Activated naive CD4-positive, alpha-beta T cell treated with anti-CD3 and anti-CD28 coated beads, Interleukin-2, amount 50 U/mL, for 72 hours (primary cell): ENCODE measurements around the gene CREB3L4. TPM values are rescaled to one million over a fixed set of nuclear protein-coding genes. Genes with fewer than 3 reads are reported as not detected.
"Not testable (repeated sequence)": the region's sequence is repeated elsewhere in the genome, so short reads cannot be mapped to it uniquely, and the experiment has no call there.

Source experiments
- ATAC-seq, 2 donors: fragments of 150-1000 bp; cut with Tn5 transposase; 2 replicates each; pipeline ENCODE4 v1.10.0; 2021; ENCODE audit warnings: mild to moderate bottlenecking in 2 of 2, moderate library complexity in 2 of 2
- DNase-seq, 2 donors: peaks; one replicate each; pipeline ENCODE4 v3.0.0; 2021 to 2022; ENCODE audit warnings: low spot score in 2 of 2
- H3K27ac Mint-ChIP-seq, 2 donors: one replicate each; pipeline ENCODE4 v1.8.0; 2022; ENCODE audit warnings: mild to moderate bottlenecking in 2 of 2, mixed read lengths in 2 of 2
- H3K36me3 Mint-ChIP-seq, 2 donors: one replicate each; pipeline ENCODE4 v1.8.0; 2022; ENCODE audit warnings: mixed read lengths in 2 of 2
- H3K9me3 Mint-ChIP-seq, 2 donors: one replicate each; pipeline ENCODE4 v1.8.0; 2022; ENCODE audit warnings: mixed read lengths in 2 of 2
- total RNA-seq, 2 donors: library from RNA; stranded (reverse); gene quantifications; one replicate each; pipeline ENCODE4 v1.2.3, GENCODE V29; 2022

Gene CREB3L4
- total RNA-seq, 2 donors from 2014 or later: 8.9 to 12.0 TPM

DNA sequence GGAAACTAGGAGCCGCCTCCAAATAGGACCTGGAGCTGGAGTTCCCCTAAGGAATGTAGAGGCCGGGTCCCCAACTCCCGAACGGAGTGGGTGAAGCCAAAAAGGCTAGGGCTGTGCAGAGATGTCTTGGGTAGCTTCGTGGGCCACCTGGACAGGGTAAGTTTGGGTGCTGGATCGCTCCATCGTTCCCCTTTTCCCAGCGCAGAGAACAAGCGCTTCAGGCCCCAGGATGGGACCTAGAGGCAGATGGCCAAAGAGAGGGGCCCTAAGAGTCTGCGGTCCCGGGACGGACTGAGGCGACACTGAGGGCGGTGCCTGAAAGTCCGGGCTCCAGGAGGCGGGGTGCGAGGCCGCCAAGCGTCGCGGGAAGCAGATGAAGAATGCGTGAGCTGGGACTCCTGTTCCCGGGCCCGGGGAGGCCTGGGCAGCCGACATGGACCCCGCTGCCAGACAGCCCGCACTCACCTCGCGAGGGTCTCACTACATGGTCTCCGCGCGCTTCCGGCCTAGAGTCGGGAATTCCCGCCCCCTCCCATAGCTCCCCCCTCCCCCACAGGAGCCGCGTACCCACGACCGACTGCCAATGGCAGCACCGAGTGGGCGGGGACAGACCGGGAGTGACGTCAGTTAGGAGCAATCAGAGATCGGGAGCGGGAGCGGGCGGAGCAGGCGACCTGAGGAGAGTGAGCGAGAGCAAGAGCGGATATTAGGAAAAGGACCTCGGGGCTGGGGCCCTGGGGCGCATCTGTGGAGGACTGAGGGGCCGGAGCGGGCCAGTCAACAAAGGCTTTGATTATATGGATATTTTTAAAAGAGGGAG, 4.5 kb upstream of the CREB3L4 start, which contains the start of gene SLC39A1:
TSS of gene SLC39A1 (minus strand) at position 508 of the 820 bp plus-strand sequence. CDS start 822 bp downstream, outside the sequence.
- DNase-seq (peak; percentile 97 to 98), ATAC-seq (peak; percentile 60 to 69)
- Mint-ChIP-seq H3K9me3 (no peaks in the 10 kb centered on the region), H3K27ac (peak within 1 kb of the TSS; percentile 85 to 94), H3K36me3 (peaks cover 30 to 37% of the 10 kb centered on the region in 2 donors)

DNA sequence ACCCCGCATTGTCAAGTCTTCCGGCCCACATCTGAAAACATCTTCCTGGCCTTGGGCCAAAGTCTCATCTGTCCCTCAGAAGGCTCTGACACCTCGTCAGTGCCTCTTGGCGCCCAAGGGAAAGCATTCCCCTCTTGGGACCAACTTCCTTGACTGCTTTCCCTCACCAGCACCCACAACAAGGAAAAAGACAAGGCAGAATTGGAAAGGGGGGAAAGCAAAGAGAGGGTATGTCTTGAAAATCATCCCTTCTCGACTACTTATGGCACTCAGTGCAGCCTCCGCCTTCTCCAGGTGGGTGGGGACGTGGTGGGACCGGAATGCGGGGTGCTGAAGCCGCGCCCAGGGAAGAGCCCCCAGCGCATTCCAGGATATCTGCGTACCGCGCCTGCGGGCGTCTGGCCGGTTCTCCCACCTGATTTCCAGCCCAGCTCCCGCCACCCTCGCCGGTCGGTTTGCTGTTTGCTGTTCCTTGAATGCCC, 3.8 kb upstream of the CREB3L4 start:
- DNase-seq (no peak), ATAC-seq (no peak)
- peak overlapping the region; percentile 85 to 94 for H3K27ac Mint-ChIP-seq
- peaks cover 27 to 35% of the 10 kb centered on the region in 2 donors for H3K36me3 Mint-ChIP-seq
- H3K9me3 Mint-ChIP-seq: no peaks in the 10 kb centered on the region

DNA sequence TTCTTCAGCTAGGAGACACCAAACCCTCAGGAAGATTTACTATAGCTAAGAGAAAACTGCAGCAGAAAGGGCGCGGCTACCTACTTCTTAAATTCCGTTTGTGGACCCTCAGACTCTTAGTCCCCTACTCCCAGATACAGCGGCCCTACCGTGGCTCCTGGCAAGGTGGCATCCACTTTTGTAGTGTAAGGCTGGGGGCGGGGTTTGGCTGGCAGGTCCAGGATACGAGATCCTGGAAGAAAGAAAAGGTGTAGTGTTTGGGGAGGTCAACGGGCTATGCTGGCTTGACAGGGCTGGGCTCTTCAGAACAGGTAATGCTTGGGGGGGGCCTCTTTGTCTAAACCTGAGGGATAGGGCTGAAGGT, 280 bp downstream of the CREB3L4 start:
- no peak for DNase-seq
- H3K9me3 Mint-ChIP-seq: no peaks in the 10 kb centered on the region
- peaks cover 8 to 23% of the 10 kb centered on the region in 2 donors for H3K36me3 Mint-ChIP-seq
- H3K27ac Mint-ChIP-seq: peak overlapping the region; percentile 88 to 92
- ATAC-seq: no peak

DNA sequence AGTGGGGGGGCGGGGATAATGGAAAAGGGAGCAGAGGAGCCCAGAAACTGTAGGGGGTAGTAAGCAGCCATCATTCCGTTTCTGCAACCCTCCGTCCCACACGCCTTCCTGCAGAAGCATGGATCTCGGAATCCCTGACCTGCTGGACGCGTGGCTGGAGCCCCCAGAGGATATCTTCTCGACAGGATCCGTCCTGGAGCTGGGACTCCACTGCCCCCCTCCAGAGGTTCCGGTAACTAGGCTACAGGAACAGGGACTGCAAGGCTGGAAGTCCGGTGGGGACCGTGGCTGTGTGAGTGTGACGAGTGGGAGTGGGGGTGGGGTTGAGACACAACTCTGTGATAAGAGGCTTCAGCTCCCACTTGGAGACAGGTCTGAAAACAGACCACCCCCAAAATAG, 706 bp downstream of the CREB3L4 start:
- H3K9me3 Mint-ChIP-seq: no peaks in the 10 kb centered on the region
- ATAC-seq (no peak), DNase-seq (no peak)
- no peak overlapping the region for H3K27ac Mint-ChIP-seq
- H3K36me3 Mint-ChIP-seq: peaks cover 7 to 21% of the 10 kb centered on the region in 2 donors

DNA sequence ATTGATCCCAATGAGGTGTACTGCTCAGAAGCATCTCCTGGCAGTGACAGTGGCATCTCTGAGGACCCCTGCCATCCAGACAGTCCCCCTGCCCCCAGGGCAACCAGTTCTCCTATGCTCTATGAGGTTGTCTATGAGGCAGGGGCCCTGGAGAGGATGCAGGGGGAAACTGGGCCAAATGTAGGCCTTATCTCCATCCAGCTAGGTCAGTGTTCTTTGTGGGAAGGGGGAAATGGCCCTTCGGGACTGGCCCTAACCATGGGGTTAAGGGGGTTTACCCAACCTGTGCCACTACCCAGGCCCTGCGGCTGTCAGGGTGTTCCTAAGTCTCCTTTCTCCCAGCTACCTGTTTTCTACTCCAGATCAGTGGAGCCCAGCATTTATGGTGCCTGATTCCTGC, 1.3 kb downstream of the CREB3L4 start:
- no peak overlapping the region for H3K27ac Mint-ChIP-seq
- no peak for DNase-seq
- ATAC-seq: no peak
- no peaks in the 10 kb centered on the region for H3K9me3 Mint-ChIP-seq
- peaks cover 7 to 16% of the 10 kb centered on the region in 2 donors for H3K36me3 Mint-ChIP-seq

DNA sequence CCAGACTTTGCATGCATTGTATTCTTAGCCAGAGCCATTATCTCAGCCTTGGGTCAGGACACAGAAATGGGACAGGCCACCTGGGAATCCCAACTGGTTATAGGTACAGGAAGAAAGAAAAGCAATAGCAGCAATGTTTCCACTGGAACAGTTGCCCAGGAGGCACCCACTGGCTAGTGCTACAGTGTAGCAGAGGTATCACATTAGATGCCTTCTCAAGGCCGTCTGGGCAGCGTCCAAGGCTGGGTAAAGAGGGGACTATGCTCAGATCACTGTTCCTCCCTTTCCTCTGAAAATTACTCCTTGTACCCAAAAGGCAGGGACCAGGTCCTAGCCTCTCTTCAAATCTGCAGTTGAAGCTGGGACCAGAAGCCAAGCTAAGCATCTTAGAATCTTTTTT, 2.6 kb downstream of the CREB3L4 start:
- no peak for ATAC-seq
- H3K9me3 Mint-ChIP-seq: no peaks in the 10 kb centered on the region
- DNase-seq: no peak
- no peak overlapping the region for H3K27ac Mint-ChIP-seq
- H3K36me3 Mint-ChIP-seq: peaks cover 8 to 16% of the 10 kb centered on the region in 2 donors

DNA sequence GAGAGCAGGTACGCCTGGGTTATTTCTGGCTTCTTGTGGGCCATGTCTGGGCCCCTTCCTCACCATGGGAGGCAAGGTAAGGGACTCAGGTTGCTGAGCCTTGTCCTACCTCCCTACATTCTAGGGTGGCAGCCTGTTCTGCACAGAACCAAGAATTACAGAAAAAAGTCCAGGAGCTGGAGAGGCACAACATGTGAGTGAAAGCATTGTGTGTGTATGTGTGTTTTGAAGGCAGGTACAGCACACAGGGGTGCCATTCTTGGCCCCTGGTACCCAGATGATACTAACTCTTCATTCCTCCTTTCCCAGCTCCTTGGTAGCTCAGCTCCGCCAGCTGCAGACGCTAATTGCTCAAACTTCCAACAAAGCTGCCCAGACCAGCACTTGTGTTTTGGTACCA, 5.4 kb downstream of the CREB3L4 start:
- Mint-ChIP-seq H3K27ac (peak overlapping the region; percentile 38 to 48), H3K9me3 (no peaks in the 10 kb centered on the region)
- no peak for ATAC-seq

DNA sequence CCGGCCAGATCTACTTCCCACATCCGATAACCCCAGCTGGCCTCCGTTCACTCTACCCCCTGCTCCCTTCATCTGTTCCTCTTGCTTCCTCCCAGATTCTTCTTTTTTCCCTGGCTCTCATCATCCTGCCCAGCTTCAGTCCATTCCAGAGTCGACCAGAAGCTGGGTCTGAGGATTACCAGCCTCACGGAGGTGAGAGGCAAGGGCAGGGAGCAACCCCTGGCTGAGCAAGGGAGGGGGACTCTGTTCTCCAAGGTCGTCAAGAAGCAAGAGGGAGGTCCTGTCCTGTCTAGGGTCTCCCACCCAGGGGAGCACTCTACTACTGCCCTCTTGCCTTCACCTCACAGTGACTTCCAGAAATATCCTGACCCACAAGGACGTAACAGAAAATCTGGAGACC, 5.8 kb downstream of the CREB3L4 start:
- Mint-ChIP-seq H3K9me3 (no peaks in the 10 kb centered on the region), H3K36me3 (peaks cover 19 to 30% of the 10 kb centered on the region in 2 donors), H3K27ac (peak overlapping the region; percentile 38 to 48)
- ATAC-seq (no peak), DNase-seq (no peak)

More for the DNA sequence above, 5.4 kb downstream of the CREB3L4 start:
- no peak for DNase-seq
- peaks cover 19 to 28% of the 10 kb centered on the region in 2 donors for H3K36me3 Mint-ChIP-seq

DNA sequence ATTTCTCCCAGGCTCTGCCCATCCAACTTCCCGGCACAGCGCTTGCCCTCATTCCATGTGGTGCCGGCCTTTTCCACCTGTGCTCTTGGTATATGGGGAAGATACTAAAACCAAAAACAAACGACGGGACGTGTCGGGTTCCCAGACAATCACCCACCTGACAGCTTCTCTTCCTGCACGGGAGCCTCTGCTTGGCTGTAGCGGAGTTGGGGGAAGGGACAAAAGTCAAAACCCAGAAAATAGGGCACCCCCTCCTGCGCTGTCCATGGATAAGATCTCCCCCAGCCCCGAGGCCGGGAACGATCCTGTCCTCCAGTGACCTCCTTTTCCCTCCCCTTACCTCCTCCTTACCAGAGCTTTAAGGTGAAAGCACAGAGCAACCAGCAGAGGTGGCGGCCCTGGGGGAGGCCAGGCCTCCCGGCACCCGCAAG, 9.1 kb downstream of the CREB3L4 start:
- ATAC-seq: peak; percentile 10 to 15
- no peaks in the 10 kb centered on the region for H3K9me3 Mint-ChIP-seq
- peaks cover 19 to 30% of the 10 kb centered on the region in 2 donors for H3K36me3 Mint-ChIP-seq
- DNase-seq: no peak
- H3K27ac Mint-ChIP-seq: peak overlapping the region; percentile 93 to 95

DNA sequence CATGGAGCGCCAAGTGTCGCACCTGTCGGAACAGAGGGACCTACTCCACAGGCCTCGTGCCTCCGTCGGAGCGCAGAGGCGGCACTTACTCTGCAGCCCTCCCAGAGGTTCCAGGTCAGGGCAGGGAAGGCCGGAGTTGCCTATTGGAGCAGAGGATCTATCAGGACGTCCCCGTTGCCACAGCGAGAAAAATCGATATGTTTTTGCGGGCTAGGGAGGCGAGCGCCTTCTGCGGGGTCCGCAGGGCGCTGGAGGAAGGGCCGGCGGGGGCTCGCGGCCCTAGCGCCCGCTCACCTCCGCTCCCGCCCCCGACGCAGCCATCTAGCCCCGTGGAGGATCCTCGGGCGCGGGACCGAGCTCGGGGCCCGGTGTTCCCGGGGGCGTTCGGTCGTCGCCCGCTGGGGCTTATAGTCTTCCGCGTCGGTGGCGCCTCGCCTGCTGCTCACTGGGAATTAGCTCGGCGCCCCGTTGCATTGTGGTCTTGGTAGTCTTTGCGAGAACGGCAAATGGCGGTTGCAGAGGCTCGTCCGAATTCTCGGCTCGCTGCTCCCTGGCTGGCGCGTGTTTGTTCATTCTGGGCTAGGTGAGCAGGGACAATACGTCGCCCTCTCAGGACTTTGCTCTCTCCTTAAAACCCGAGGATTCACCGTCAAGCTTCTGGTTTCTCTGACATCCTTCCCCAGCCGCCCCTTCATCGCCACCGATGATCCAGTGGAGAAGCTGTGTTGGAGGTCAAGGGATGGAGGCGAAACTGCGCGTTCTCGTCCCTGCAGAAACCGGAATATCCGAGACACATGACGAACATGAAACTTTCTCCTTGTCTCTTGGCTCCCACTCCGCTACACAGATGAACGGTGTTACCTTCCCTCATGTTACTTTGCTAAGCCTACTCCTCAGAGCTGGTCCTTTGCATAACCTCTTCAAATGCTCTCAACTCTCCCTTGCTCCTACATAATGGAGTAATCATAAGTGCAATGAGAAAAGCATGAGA, 9.8 kb downstream of the CREB3L4 start, which contains the start of gene JTB:
TSS of gene JTB (minus strand) at position 425 of the 991 bp plus-strand sequence. CDS start at position 3, 422 bp downstream.
- ATAC-seq (peak; percentile 86 to 97), DNase-seq (peak; percentile 74 to 78)
- Mint-ChIP-seq H3K9me3 (no peaks in the 10 kb centered on the region), H3K36me3 (peaks cover 19 to 30% of the 10 kb centered on the region in 2 donors), H3K27ac (peak within 1 kb of the TSS; percentile 93 to 95)

DNA sequence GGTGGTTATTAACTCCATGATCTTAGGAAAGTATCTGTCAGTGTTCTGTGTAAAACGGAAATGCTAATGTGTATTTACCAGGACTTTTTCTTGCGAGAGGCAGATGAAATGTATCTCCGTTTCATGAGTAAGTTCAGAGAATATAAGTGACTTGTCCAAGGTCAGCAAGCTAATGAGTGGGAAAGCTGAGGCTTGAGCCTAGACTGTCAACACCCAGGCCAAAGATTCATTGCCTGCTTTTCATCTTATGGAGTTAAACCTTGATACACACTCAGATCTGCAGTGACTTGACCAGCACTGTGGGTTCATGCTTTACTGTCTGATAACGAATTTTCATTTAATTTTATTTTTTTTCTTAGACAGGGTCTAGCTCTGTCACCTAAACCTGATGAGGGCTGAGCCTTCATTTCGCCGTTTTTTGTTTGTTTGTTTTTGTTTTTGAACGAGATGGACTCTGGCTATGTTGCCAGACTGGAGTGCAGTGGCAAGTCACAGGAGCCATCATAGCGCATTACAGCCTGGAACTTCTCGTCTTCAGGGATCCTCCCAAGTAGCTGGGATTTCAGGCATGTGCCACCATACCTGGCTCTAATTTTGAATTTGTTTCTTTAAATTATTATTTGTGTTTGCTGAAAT, 10.7 kb downstream of the CREB3L4 start:
- no peaks in the 10 kb centered on the region for H3K9me3 Mint-ChIP-seq
- peak overlapping the region in 1 of 2 donors; percentile 95 for H3K27ac Mint-ChIP-seq
- DNase-seq (no peak), ATAC-seq (no peak)
- H3K36me3 Mint-ChIP-seq: peaks cover 19 to 30% of the 10 kb centered on the region in 2 donors

DNA sequence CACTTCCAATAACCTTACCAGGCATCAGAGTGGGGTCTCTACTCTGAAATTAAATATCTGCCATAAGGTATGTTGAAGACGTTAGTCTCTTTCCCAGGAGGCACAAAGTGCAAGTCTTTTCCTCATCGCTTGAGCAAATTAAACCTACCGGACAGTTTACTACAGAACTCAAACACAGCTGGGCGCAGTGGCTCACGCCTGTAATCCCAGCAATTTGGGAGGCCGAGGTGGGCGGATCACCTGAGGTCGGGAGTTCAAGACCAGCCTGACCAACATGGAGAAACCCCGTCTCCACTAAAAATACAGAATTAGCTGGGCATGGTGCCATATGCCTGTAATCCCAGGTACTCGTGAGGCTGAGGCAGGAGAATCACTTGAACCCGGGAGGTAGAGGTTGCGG, 11.4 kb downstream of the CREB3L4 start:
- Mint-ChIP-seq H3K27ac (peak overlapping the region; percentile 36 to 95), H3K36me3 (peaks cover 19 to 30% of the 10 kb centered on the region in 2 donors)
- not testable (repeated sequence) for DNase-seq, ATAC-seq, H3K9me3 Mint-ChIP-seq

DNA sequence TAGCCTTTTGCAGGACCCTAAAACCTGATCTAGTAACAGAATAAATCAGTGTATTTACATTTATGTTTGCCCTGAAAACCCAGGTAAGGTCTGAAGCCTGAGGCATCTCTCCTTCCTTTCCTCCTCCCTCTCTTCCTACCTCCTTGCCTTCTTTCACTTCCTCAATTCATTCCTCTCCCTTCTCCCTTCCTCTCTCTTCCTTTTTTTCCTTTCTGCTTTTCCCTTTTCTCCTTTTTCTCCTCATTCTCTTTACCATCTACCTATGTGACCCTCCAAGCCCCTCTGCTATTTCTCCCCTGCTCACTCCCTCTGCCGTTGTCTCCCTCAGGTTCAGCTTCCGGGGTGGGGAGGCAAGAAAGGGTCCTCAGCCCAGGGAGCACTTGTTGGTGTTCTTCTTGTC, 14.0 kb downstream of the CREB3L4 start:
- H3K9me3 Mint-ChIP-seq, H3K27ac Mint-ChIP-seq, DNase-seq, ATAC-seq: not testable (repeated sequence)
- peaks cover 4 to 15% of the 10 kb centered on the region in 2 donors for H3K36me3 Mint-ChIP-seq

DNA sequence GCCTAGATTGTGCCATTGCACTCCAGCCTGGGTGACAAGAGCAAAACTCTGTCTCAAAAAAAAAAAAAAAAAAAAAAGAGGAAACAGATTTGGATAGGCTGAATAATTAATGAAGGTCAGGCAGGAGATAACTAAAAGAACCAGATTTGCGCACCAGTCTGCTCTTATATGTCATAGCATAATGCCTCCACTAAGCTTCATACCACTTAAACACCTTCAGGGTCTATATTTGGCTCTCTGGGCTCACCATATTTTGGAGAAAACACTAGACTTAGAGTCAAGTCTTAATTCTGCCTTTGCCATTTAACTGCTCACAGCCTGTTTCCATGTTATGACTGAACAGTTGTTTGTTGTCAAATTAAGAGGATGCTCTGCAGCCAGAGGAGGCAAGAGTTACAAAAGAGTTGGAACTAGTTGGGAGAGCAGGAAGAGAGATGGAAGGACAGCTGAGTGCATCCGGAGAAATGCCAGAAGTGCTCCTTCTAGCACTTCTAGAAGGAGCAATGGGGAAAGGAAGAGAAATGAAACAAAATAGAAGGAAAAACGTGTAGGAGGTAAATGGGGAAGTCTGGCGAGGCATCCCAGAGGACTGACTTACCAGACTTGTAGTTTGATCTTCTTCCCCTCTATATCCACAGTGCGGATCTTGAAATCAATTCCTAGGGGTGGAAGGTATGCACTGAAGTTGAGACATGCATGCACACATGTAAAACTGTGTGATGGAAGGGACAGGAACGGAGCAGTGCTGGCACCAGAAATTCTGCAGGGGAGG, 16.6 kb downstream of the CREB3L4 start:
- no peak for DNase-seq
- Mint-ChIP-seq H3K9me3 (no peaks in the 10 kb centered on the region), H3K27ac (no peak overlapping the region), H3K36me3 (no peaks in the 10 kb centered on the region)
- no peak for ATAC-seq

DNA sequence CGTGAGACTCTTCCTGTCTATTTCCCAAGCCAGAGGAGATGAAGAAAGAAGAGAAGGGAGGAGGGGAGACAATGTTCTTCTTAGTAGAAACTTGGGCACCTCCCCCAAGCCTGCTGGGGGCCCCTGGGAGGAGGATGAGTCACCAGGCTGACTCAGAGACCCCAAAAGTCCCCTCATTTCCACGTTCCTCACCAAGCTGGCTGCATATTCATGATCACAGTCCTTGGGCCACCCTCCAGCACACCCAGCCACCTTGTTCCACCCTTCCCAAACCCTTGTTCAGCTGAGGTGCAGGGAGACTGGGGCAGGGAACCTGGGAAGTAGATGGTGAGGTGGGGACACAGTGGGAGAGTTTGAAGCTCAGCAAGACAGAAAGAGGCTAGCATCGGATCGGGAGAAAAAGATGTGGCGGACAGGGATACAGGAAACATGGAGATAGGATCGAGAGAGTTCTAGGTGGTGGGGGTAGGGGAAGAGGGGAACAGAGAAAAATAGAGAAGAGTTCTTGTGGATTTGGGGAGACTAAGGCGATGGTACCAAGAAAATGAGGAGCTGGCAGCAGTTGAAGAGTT, 17.7 kb downstream of the CREB3L4 start:
- Mint-ChIP-seq H3K36me3 (peaks cover 4% of the 10 kb centered on the region in 2 donors), H3K27ac (peak overlapping the region; percentile 91 to 95), H3K9me3 (peaks cover 0 to 3% of the 10 kb centered on the region in 2 donors)
- no peak for DNase-seq
- peak; percentile 42 to 62 for ATAC-seq
